GM19397 (cell line): ENCODE data around the gene PTGER1.
"Not testable (repeated sequence)": the region's sequence is repeated elsewhere in the genome, so short reads cannot be mapped to it uniquely, and the experiment has no call there.

Source experiments
- ATAC-seq: cut with Tn5 transposase; IDR thresholded peaks from one replicate; pipeline ENCODE4 v1.9.1; 2021; ENCODE audit warnings: mild to moderate bottlenecking, moderate library complexity; ENCODE audit not compliant: unreplicated experiment

The PTGER1 gene

DNA sequence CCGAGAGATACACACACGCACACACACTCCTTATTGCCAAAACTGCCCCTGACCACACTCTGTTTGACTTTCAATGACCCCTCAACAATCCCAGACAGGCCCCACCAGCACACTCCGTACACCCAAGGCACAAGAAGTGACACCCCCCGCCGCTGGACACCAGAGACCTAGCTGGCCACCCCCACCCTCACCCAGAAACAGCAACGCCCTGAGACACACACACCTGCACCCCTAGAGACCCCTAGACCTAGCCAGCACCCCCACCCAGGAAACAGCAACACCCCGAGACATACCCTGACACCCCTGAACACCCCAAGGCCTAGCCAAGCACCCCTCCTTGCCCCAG is 1.1 kb upstream of the PTGER1 start:
- ATAC-seq, result no peak

GRCh38 chr19:14474827-14475226 is 327 bp downstream of the PTGER1 start:
- no peak for ATAC-seq

DNA sequence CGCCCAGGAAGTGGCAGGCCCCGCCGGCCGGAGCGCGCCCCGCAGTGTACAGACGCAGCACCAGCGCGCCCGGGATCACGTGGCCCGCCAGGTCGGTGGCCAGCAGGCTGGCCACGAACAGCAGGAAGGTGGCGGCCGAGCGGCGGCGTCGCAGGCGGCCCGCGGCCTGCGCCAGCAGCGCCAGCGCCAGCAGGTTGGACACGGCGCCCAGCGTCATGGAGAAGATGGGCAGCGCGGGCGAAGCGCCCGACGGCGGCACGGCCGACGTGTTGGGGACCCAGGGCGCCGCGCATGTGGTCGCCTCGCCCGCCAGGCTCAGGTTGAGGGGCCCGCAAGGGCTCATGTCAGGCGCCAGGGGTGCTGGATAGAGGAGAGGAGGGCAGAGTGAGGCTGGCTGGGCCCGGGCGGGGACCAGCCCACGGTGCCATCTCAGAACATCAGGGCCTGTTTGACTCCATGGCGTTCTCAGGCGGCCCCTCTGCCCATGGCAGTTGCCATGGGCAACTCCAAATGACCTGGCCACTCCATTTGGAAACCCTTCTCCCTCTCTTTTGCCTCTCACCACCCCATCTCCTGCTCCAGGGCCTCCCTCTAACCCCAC is 1.1 kb downstream of the PTGER1 start:
- ATAC-seq, result no peak

DNA sequence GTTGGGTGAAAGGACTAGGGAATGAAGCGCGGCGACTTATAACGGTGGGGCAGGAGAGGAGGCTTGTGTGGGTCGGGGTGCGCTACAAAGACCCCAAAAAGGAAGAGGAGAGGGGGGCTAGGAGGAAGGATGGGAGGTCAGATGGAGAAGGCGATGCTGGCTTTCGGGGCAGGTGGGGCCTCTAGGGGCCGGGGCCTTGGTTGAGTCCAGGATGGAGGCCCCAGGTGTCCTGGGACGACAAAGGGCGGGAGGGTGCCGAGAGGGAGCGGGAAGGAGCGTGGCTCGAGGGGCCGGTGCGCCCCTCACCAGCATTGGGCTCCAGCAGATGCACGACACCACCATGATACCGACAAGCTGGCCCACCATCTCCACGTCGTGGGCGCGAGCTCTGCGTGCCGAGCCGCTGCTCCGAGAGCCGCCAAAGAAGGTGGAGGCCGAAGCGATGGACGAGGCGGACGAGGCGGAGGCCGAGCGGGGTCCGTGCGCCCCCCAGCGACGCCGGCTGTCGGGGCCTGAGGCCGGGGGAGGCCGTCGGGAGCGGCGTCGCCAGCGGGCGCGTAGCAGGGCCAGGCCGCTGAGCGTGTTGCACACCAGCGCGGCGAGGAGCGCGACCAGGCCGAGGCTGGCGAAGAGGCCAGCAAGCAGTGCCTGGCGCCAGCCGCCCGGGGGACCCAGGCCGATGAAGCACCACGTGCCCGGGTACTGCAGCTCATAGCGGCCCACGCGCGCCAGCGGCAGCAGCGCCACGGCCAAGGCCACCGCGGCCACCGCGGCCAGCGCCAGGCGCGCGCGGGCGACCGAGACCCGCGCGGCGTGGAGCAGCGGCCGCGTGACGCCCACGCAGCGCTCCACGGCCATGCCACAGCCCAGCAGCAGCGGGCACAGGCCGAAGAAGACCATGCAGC is 1.8 kb downstream of the PTGER1 start:
- no peak for ATAC-seq

- ATAC-seq, result no peak
Observed at GRCh38 chr19:14472202-14472938, 2.8 kb downstream of the PTGER1 start.

DNA sequence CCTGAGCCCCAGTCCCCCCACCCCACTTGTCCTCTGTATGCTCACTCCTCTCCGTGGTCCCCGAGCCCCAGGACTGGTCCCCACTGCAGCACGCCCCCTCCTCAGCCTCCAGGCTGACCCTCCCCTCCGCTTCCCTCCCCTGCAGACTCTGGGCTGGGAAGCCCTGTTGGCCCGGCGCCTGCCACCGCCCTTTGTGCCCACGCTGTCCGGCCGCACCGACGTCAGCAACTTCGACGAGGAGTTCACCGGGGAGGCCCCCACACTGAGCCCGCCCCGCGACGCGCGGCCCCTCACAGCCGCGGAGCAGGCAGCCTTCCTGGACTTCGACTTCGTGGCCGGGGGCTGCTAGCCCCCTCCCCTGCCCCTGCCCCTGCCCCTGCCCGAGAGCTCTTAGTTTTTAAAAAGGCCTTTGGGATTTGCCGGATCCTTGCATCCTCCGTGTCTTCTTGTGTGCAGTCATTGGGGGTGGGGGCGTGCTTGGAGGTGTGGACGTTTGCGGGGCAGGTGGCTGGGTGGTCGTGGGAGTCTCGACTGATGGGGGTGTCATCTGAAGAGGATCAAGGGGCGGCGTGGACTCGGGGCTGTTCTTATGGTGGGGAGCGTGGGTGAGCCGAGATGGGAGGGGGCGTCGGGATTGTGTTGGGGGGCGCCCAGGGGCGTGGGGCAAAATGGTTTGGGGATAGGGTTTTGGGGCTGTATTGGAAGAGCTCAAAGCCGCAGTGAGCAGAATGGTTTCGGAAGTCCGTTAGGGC is 3.5 kb downstream of the PTGER1 start:
- no peak for ATAC-seq

- no peak for ATAC-seq
Observed at GRCh38 chr19:14470031-14470876, 4.9 kb downstream of the PTGER1 start.

- no peak for ATAC-seq
Observed at GRCh38 chr19:14467816-14468215, 7.3 kb downstream of the PTGER1 start.

GRCh38 chr19:14467391-14467790 is 7.8 kb downstream of the PTGER1 start:
- no peak for ATAC-seq

DNA sequence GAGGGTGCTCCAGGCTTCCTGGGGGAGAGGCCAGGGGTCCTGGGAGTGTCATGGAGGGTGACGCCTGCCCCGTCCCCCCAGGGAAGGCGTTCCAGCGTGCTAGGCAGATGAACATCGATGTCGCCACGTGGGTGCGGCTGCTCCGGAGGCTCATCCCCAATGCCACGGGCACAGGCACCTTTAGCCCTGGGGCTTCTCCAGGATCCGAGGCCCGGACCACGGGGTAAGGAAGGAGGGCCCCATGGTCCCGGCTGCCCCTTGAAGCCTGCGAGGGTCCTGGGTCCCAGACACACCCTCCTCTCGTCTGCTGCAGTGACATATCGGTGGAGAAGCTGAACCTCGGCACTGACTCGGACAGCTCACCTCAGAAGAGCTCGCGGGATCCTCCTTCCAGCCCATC is 11.4 kb downstream of the PTGER1 start:
- no peak for ATAC-seq

GRCh38 chr19:14462401-14462800 is 12.8 kb downstream of the PTGER1 start:
- not testable (repeated sequence) for ATAC-seq

- no peak for ATAC-seq
Observed at GRCh38 chr19:14460935-14461334, 14.2 kb downstream of the PTGER1 start.

DNA sequence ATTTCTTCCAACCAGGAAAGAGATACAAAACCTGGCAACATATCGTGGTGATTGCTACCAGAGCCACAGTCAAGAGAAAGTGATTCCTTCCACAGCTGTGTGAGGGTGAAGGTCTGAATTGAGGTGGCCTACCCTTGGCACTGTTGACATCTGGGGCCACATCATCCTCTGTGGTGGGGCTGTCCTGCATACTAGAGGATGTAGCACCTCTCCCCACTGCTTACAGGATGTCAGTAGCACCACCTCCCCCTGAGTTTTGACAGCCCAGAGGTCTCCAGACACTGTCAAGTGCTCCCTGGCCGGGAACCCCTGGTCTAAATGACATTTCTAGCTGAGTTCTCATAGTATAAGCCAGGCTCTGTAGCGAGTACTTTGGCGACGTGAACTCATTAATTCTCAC is 15.5 kb downstream of the PTGER1 start:
- no peak for ATAC-seq

DNA sequence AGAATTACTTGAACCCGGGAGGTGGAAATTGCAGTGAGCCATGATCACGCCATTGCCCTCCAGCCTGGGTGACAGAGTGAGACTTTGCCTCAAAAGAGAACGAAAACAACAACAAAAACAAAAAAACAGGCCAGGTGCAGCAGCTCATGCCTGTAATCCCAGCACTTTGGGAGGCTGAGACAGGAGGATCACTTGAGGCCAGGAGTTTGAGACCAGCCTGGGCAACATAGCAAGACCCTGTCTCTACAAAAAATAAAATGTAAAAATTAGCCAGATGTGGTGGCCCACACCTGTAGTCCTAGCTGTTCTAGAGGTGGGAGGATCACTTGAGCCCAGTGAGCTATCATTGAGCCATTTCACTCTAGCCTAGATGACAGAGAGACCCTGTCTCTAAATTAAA is 22.9 kb downstream of the PTGER1 start:
- not testable (repeated sequence) for ATAC-seq

GRCh38 chr19:14450876-14451275 is 24.3 kb downstream of the PTGER1 start:
- no peak for ATAC-seq

DNA sequence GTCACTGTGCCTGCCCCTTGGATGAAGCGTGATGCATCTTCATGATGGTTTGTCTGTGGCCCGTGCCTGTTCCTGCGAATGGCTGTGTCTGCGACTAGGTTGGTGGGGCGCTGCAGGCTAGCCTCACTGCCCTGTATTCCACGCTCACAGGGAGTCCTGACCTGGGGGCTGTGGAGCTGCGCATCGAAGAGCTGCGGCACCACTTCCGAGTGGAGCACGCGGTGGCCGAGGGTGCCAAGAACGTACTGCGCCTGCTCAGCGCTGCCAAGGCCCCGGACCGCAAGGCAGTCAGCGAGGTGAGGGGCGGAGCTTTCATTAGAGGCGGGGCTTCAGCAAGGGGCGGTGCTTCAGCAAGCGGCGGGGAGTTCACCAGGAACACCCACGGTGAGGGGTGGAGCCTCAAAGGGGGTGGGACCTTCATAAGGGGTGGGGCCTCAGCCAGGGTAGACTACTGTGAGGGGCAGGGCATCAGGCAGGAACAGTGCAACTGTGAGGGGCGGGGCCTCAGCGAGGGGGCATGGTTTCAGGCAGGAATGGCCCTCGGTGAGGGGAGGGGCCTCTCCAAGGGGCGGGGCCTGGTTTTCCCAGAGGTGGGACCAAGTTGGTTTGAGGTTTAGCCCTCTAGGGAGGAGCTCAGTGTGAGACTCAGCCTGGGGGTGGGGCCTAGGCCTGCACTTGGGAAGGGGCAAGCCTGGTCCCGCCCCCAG is 24.8 kb downstream of the PTGER1 start:
- ATAC-seq, result no peak

DNA sequence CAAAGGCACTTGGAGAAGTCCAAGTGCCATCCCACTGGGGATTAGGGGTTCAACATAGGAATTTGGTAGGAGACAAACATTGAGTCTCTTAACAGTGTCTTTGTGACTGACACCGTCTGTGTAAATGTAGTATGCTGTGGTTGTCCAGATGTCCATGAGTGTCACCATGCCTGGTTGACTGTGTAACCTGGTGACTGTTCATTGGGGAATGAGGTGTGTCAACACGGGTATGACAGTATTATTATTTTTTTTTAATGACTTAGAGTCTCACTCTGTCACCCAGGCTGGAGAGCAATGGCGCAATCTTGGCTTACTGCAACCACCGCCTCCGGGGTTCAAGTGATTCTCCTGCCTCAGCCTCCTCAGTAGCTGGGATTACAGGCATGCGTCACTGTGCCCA is 25.8 kb downstream of the PTGER1 start:
- ATAC-seq, result no peak

DNA sequence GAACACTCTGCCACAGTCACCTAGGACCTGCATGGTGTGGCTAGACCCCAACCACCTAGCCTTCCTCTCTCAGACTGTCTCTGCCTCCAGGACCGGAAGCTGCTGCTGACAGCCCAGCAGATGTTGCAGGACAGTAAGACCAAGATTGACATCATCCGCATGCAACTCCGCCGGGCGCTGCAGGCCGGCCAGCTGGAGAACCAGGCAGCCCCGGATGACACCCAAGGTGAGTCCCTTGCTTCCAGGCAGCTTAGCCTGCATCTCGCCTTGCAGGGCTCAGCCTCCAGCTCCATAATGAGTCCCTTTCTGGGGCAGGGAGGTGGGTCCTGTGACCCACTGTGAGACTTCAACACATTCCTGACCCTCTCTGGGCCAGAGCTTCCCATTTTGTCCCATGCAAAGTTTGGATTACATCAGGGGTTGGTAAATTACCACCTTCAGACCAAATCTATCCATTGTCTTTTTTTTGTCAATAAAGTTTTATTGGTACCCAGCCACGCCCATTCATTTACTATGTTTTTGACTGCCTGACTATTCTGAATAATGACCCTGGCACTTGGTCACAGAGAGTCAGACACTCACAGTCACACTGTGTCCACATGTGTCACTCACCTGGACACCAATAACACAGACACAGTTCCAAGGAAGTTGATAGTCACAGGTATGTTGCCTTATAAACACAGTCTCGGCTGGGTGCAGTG is 28.7 kb downstream of the PTGER1 start:
- ATAC-seq, result no peak

DNA sequence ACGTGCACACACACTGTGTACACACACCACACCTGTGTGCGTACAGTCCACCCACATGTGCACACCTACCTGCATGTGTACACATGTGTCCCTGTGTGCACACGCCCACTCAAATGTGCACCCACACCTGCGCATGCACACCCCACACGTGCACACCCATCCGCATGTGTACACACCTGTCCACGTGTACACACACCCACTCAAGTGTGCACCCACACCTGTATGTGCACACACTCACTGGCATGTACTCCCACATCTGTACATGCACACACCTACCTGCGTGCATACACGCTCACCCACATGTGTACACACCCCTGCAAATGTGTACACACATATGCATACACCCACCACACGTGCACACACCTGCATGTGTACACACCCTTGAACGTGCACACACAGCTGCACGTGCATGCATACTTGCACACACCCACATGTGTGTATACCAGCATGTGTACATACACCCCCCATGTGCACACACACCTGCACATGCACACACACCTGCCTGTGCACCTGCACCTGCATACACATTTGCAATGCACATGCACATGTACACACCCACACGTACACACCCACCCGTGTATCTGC is 31.4 kb downstream of the PTGER1 start:
- no peak for ATAC-seq
